ENCODE results near the gene LPP.

The LPP gene

DNA sequence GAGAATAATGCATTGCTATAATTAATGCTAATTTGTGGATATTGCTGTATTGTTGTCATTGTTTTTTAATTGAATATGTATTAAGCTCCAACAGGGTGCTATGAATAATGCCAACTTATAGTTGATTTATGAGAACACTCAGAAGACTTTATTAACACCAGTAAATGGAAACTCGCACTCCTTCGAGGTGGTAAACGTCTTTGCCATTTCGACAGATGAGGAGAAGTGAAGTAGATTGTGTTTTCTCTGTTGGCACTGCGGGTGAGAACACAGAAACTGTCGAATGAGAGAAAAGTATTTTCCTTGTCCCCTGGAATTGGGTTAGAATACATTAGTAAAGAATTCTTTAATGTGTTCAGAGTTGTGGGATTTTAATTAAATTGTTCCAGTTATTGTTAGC, 354.5 kb downstream of the LPP start:
- DNase-seq (no peak), ATAC-seq (no peak)
- Mint-ChIP-seq H3K36me3 (ENCODE audit: low read depth) (peaks cover 19% of the 10 kb centered on the region), H3K4me1 (peaks cover 17% of the 10 kb centered on the region), H3K27ac (no peak overlapping the region), H3K27me3 (no peaks in the 10 kb centered on the region), H3K4me3 (no peak overlapping the region), H3K9me3 (peaks cover 23% of the 10 kb centered on the region)

DNA sequence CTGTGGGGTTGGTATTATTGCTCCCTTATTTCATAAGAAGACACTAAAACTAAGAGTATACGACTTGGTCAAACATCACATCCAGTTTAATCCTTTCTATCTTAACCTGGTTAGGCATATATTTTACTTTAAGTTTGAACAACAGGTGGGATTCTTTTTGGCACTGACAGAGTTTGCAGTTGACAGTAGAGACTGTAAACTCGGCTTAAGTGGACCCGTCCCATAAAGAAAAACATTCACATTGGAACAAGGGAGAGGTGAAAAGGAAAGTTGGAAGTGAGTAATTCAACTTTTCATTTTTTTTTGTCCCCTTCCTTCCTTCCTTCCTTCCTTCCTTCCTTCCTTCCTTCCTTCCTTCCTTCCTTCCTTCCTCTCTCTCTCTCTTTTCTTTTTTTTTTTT, 355.4 kb downstream of the LPP start:
- Mint-ChIP-seq H3K36me3 (ENCODE audit: low read depth) (peaks cover 11% of the 10 kb centered on the region), H3K4me3 (no peak overlapping the region), H3K9me3 (peaks cover 14% of the 10 kb centered on the region), H3K27me3 (no peaks in the 10 kb centered on the region), H3K4me1 (peaks cover 17% of the 10 kb centered on the region), H3K27ac (no peak overlapping the region)
- DNase-seq (no peak), ATAC-seq (no peak)

- Mint-ChIP-seq H3K9me3 (peaks cover 8% of the 10 kb centered on the region), H3K4me3 (no peak overlapping the region), H3K36me3 (ENCODE audit: low read depth) (peaks cover 4% of the 10 kb centered on the region), H3K27me3 (no peaks in the 10 kb centered on the region), H3K4me1 (peaks cover 15% of the 10 kb centered on the region), H3K27ac (no peak overlapping the region)
- ATAC-seq: no peak
- no peak for DNase-seq
These were observed 356.4 kb downstream of the LPP start for GRCh38 chr3:188510366-188510765.

GRCh38 chr3:188513662-188514328, 359.8 kb downstream of the LPP start:
- no peak for DNase-seq
- H3K27me3 Mint-ChIP-seq: no peaks in the 10 kb centered on the region
- H3K36me3 Mint-ChIP-seq (ENCODE audit: low read depth): peaks cover 6% of the 10 kb centered on the region
- H3K27ac Mint-ChIP-seq: no peak overlapping the region
- H3K9me3 Mint-ChIP-seq: peaks cover 3% of the 10 kb centered on the region
- peaks cover 9% of the 10 kb centered on the region for H3K4me1 Mint-ChIP-seq
- no peak overlapping the region for H3K4me3 Mint-ChIP-seq
- no peak for ATAC-seq

- Mint-ChIP-seq H3K27ac (peak overlapping the region; percentile 22), H3K4me1 (peaks cover 11% of the 10 kb centered on the region), H3K4me3 (no peak overlapping the region), H3K36me3 (ENCODE audit: low read depth) (peaks cover 4% of the 10 kb centered on the region), H3K27me3 (no peaks in the 10 kb centered on the region), H3K9me3 (peaks cover 3% of the 10 kb centered on the region)
- DNase-seq (peak; percentile 4), ATAC-seq (peak; percentile 72)
These were observed 362.6 kb downstream of the LPP start for GRCh38 chr3:188516515-188516914.

- H3K36me3 Mint-ChIP-seq (ENCODE audit: low read depth): peaks cover 4% of the 10 kb centered on the region
- ATAC-seq (no peak), DNase-seq (no peak)
These were observed 364.5 kb downstream of the LPP start for GRCh38 chr3:188518416-188518815.

DNA sequence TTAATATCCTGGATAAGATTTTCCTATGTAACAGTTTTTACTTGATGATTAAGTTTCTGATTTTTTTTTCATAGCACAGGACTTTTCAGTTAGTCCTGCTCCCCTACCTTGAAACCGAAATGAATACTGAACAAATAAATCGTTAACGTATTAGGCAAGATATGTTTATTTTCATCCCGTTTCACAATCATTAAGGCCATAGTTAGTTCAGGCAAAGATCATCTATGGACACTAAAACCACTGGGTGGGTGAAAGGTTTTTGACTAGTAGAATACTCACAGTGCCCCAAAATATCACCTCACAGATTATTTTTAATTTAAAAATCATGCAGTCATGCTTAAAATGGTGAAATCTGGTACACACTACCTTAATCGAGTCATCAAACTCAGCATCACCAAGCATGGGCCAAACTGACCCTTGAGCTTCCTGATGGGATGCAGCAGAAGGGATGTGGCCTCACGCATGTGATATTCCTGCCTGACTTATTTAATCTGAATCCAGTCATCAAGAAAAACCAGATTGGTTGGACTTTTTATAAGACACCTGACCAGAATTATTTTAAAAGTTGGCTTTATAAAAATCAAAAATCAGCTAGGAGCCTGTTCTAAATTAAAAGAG, 365.0 kb downstream of the LPP start:
- ATAC-seq: no peak
- Mint-ChIP-seq H3K4me1 (peaks cover 11% of the 10 kb centered on the region), H3K27me3 (no peaks in the 10 kb centered on the region), H3K36me3 (ENCODE audit: low read depth) (peaks cover 6% of the 10 kb centered on the region), H3K9me3 (no peaks in the 10 kb centered on the region), H3K27ac (no peak overlapping the region), H3K4me3 (no peak overlapping the region)
- no peak for DNase-seq

More at GRCh38 chr3:188518416-188518815, 364.5 kb downstream of the LPP start:
- H3K4me3 Mint-ChIP-seq: no peak overlapping the region
- H3K4me1 Mint-ChIP-seq: peaks cover 11% of the 10 kb centered on the region
- H3K27ac Mint-ChIP-seq: no peak overlapping the region
- no peaks in the 10 kb centered on the region for H3K27me3 Mint-ChIP-seq
- no peaks in the 10 kb centered on the region for H3K9me3 Mint-ChIP-seq

DNA sequence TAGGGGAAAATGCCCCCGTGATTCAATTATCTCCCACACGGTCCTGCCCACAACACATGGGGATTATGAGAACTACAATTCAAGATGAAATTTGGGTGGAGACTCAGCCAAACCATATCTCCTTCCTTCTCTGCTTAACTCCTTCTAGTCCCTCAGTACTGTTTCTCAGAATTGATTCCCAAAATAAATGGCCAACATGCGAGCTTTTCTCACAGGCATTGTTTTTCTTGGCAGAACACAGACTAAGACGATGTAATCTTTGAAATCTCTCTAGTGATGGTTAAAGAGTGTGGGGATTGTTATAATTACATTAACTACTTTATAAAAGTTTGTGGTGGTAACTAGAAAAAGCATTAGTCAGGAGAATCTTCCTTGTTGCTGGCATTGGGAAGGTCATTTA, 366.5 kb downstream of the LPP start:
- DNase-seq (no peak), ATAC-seq (no peak)
- Mint-ChIP-seq H3K4me1 (peaks cover 11% of the 10 kb centered on the region), H3K36me3 (ENCODE audit: low read depth) (peaks cover 14% of the 10 kb centered on the region), H3K27me3 (no peaks in the 10 kb centered on the region), H3K9me3 (no peaks in the 10 kb centered on the region), H3K27ac (no peak overlapping the region), H3K4me3 (no peak overlapping the region)

GRCh38 chr3:188522115-188522514, 368.2 kb downstream of the LPP start:
- ATAC-seq (no peak), DNase-seq (no peak)
- no peak overlapping the region for H3K27ac Mint-ChIP-seq
- peaks cover 22% of the 10 kb centered on the region for H3K36me3 Mint-ChIP-seq (ENCODE audit: low read depth)
- no peak overlapping the region for H3K4me3 Mint-ChIP-seq
- H3K4me1 Mint-ChIP-seq: peaks cover 2% of the 10 kb centered on the region
- H3K27me3 Mint-ChIP-seq: no peaks in the 10 kb centered on the region
- no peaks in the 10 kb centered on the region for H3K9me3 Mint-ChIP-seq

DNA sequence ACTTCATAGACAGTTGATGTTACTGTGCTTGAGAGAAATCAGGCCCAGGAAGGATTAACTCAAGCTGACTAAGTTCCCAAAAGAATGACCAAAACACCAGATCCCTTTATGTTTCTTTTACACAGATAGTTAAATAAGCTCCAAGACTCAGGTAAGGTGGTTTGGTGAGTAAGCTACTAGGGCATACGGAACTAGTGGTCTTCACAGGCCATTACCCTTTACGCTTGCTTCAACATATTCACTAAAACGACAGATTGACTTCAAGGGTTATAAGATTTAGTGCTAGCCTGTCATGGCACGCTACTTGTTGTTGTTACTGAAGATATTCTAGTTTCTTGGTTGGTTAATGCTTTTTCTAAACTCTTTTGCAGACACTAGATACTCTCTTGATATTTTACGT, 369.3 kb downstream of the LPP start:
- Mint-ChIP-seq H3K4me3 (no peak overlapping the region), H3K4me1 (peaks cover 2% of the 10 kb centered on the region), H3K36me3 (ENCODE audit: low read depth) (peaks cover 19% of the 10 kb centered on the region), H3K27me3 (no peaks in the 10 kb centered on the region), H3K9me3 (no peaks in the 10 kb centered on the region), H3K27ac (no peak overlapping the region)
- DNase-seq (no peak), ATAC-seq (no peak)

DNA sequence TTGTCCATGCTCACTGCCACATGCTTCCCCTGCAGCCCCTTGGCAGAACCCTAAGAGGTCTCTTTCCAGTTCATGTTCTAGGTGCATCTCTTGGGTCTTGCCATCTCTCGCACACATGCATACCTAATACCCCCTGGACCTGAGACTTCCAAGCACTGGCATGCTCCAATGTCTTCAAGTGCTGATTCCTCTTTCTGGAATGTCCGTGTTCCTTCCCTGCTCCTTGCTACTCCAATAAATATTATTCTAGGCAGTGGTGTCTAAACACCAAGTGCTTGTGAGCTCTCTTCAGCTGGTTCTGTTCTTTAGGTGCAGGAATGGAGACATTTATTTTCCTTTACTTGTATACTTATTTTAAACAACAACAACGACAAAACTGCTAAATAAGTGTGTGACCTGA, 370.1 kb downstream of the LPP start:
- H3K9me3 Mint-ChIP-seq: no peaks in the 10 kb centered on the region
- no peak overlapping the region for H3K4me3 Mint-ChIP-seq
- no peaks in the 10 kb centered on the region for H3K27me3 Mint-ChIP-seq
- H3K4me1 Mint-ChIP-seq: peaks cover 2% of the 10 kb centered on the region
- H3K36me3 Mint-ChIP-seq (ENCODE audit: low read depth): peaks cover 19% of the 10 kb centered on the region
- DNase-seq (no peak), ATAC-seq (no peak)
- no peak overlapping the region for H3K27ac Mint-ChIP-seq

- peaks cover 2% of the 10 kb centered on the region for H3K4me1 Mint-ChIP-seq
- H3K27me3 Mint-ChIP-seq: no peaks in the 10 kb centered on the region
- ATAC-seq: no peak
- no peak for DNase-seq
- no peaks in the 10 kb centered on the region for H3K9me3 Mint-ChIP-seq
- H3K27ac Mint-ChIP-seq: no peak overlapping the region
- H3K36me3 Mint-ChIP-seq (ENCODE audit: low read depth): peaks cover 19% of the 10 kb centered on the region
- H3K4me3 Mint-ChIP-seq: no peak overlapping the region
These were observed 372.1 kb downstream of the LPP start for GRCh38 chr3:188526057-188526456.

DNA sequence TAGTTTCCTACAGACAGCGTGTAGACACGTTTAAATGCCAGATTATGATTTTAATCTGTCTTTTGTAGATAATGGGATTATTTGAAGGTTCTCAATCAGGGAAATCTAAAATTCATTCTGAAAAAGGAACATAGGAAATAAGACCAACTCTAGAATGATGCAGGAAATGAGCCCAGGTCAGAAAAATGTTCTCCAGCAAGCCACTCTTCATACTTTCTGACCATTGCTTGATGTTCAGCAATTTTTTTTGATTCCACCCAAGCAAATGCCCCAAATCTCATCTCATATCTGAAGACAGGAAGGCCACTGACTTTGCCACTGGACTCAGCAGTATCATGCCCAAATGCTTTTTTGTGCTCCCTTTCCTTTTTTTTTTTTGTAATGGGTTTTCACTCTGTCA, 373.4 kb downstream of the LPP start:
- H3K27ac Mint-ChIP-seq: no peak overlapping the region
- DNase-seq (no peak), ATAC-seq (no peak)
- H3K4me1 Mint-ChIP-seq: peaks cover 2% of the 10 kb centered on the region
- peaks cover 19% of the 10 kb centered on the region for H3K36me3 Mint-ChIP-seq (ENCODE audit: low read depth)
- no peaks in the 10 kb centered on the region for H3K9me3 Mint-ChIP-seq
- H3K4me3 Mint-ChIP-seq: no peak overlapping the region
- H3K27me3 Mint-ChIP-seq: no peaks in the 10 kb centered on the region

GRCh38 chr3:188528396-188528795, 374.4 kb downstream of the LPP start:
- ATAC-seq (no peak), DNase-seq (no peak)
- no peak overlapping the region for H3K4me3 Mint-ChIP-seq
- H3K27ac Mint-ChIP-seq: no peak overlapping the region
- H3K4me1 Mint-ChIP-seq: peaks cover 2% of the 10 kb centered on the region
- no peaks in the 10 kb centered on the region for H3K9me3 Mint-ChIP-seq
- H3K36me3 Mint-ChIP-seq (ENCODE audit: low read depth): peaks cover 19% of the 10 kb centered on the region
- no peaks in the 10 kb centered on the region for H3K27me3 Mint-ChIP-seq

GRCh38 chr3:188529228-188529627, 375.3 kb downstream of the LPP start:
- Mint-ChIP-seq H3K27me3 (no peaks in the 10 kb centered on the region), H3K4me3 (no peak overlapping the region), H3K27ac (no peak overlapping the region), H3K9me3 (no peaks in the 10 kb centered on the region), H3K36me3 (ENCODE audit: low read depth) (peaks cover 16% of the 10 kb centered on the region), H3K4me1 (peaks cover 4% of the 10 kb centered on the region)
- no peak for ATAC-seq
- DNase-seq: no peak

Data from activated naive CD8-positive, alpha-beta T cell treated with anti-CD3 and anti-CD28 coated beads, Interleukin-2, amount 50 U/mL, for 24 hours (primary cell).